HL-60 (cell line): ENCODE results near the gene IFNG-AS1.

Experiments
- GABPA ChIP-seq: IDR thresholded peaks from 2 replicates; pipeline ENCODE4 v1.6.1; 2012; ENCODE audit warnings: low read depth
- POLR2AphosphoS5 ChIP-seq: IDR thresholded peaks from 2 replicates; pipeline ENCODE4 v1.6.1; 2012; ENCODE audit warnings: low read depth
- SPI1 ChIP-seq: IDR thresholded peaks from 2 replicates; pipeline ENCODE4 v1.6.1; 2012; ENCODE audit warnings: low read depth, mild to moderate bottlenecking, borderline replicate concordance
- TF ChIP-seq, protein P1 (sequence below): IDR thresholded peaks from one replicate; pipeline ENCODE4 v1.5.1; 2011; ENCODE audit warnings: low read length, control low read depth, inconsistent platforms; ENCODE audit not compliant: insufficient read depth
- TF ChIP-seq, protein P2 (sequence below): IDR thresholded peaks from 2 replicates; pipeline ENCODE4 v1.6.1; 2012; ENCODE audit warnings: low read depth; ENCODE audit not compliant: insufficient replicate concordance

DNA sequence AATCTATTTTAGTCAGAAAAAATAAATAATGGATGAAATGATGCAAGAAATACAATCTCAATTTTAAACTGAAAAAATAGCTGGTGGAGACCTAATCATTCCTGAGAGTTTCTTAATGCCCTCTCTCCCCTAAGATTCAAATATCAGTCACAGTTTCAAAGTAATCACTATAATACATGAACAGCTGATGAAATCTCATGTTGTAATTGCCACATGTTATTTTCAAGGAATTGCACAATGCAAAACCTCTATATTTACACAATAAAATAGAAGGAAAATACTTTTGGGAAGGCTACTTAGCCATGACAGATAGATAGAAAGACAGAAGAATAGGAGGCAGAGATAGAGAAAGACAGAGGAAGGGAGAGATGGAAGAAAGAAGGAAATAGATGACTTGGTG is 18.2 kb downstream of the IFNG-AS1 start:
- TF ChIP-seq POLR2AphosphoS5 (no peak), SPI1 (no peak), GABPA (no peak)
- TF ChIP-seq, protein P1, sequence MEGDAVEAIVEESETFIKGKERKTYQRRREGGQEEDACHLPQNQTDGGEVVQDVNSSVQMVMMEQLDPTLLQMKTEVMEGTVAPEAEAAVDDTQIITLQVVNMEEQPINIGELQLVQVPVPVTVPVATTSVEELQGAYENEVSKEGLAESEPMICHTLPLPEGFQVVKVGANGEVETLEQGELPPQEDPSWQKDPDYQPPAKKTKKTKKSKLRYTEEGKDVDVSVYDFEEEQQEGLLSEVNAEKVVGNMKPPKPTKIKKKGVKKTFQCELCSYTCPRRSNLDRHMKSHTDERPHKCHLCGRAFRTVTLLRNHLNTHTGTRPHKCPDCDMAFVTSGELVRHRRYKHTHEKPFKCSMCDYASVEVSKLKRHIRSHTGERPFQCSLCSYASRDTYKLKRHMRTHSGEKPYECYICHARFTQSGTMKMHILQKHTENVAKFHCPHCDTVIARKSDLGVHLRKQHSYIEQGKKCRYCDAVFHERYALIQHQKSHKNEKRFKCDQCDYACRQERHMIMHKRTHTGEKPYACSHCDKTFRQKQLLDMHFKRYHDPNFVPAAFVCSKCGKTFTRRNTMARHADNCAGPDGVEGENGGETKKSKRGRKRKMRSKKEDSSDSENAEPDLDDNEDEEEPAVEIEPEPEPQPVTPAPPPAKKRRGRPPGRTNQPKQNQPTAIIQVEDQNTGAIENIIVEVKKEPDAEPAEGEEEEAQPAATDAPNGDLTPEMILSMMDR = no peak
- TF ChIP-seq, protein P2, sequence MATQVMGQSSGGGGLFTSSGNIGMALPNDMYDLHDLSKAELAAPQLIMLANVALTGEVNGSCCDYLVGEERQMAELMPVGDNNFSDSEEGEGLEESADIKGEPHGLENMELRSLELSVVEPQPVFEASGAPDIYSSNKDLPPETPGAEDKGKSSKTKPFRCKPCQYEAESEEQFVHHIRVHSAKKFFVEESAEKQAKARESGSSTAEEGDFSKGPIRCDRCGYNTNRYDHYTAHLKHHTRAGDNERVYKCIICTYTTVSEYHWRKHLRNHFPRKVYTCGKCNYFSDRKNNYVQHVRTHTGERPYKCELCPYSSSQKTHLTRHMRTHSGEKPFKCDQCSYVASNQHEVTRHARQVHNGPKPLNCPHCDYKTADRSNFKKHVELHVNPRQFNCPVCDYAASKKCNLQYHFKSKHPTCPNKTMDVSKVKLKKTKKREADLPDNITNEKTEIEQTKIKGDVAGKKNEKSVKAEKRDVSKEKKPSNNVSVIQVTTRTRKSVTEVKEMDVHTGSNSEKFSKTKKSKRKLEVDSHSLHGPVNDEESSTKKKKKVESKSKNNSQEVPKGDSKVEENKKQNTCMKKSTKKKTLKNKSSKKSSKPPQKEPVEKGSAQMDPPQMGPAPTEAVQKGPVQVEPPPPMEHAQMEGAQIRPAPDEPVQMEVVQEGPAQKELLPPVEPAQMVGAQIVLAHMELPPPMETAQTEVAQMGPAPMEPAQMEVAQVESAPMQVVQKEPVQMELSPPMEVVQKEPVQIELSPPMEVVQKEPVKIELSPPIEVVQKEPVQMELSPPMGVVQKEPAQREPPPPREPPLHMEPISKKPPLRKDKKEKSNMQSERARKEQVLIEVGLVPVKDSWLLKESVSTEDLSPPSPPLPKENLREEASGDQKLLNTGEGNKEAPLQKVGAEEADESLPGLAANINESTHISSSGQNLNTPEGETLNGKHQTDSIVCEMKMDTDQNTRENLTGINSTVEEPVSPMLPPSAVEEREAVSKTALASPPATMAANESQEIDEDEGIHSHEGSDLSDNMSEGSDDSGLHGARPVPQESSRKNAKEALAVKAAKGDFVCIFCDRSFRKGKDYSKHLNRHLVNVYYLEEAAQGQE = no peak
